ENCODE data around the gene ACSL1. TPM values are rescaled to one million over a fixed set of nuclear protein-coding genes. Genes with fewer than 3 reads are reported as not detected.

Gene ACSL1
- total and polyA plus RNA-seq, 9 of the 15 experiments (the other 6 are each of a cell fraction or from before 2014, with no cell fraction given), result 6.7 to 24.1 (median 15.0) TPM

DNA sequence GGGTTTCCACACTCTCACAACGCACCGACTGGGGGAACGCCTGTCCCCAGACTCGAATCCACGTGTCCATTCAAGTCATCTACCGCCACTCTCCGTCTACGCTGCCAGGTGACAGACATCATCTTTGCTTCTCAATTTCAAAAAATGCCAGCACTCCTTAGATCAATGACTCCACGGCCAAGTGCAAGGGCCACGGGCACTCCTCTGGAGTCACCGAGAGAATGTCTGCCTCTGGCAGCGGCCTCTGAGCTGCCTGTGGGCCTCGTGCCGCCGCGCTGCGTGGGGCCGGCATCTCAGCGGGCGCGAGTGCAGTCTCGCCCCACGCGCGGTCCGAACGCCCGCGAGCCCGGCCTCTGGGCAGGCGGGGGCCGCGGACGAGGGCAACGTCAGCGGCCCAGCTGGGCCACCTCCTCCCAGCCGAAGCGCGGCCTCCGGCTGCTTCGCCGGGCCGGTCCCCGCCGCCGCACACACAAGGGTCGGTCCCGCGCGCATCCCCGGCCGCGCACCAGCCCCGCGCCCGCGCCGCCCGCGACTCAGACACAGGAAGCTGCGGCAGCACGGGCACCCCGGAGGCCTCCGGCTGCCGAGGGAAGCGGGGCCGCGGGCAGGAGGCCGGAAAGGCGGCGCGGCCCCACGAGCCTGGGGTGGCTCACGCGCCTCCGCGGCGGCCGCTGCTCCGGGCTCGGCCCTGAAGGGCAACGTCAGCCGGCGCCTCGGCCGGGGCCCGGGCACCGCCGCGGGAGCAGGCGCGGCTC is 450 bp downstream of the ACSL1 start (continued):
- no peak for TF ChIP-seq GATA2 (CRISPR knock-in tag; IDR thresholded peaks at IDR 0.05)
- TF ChIP-seq NR4A1 (CRISPR knock-in tag; IDR thresholded peaks at IDR 0.05), result no peak
- no peak for TF ChIP-seq NR4A1 (tag; IDR thresholded peaks at IDR 0.05)
- TF ChIP-seq ZNF655 (CRISPR knock-in tag; IDR thresholded peaks at IDR 0.05), result no peak
- TF ChIP-seq BRCA1 (IDR thresholded peaks at IDR 0.05), result no peak
- TF ChIP-seq BRCA1 (CRISPR knock-in tag; IDR thresholded peaks at IDR 0.05), result no peak
- peak; percentile 83 for TF ChIP-seq SAFB (IDR thresholded peaks at IDR 0.05; ENCODE audit: borderline replicate concordance, low read depth, low read length)
- no peak for TF ChIP-seq E4F1 (CRISPR knock-in tag; IDR thresholded peaks at IDR 0.05; ENCODE audit: borderline replicate concordance)
- TF ChIP-seq, protein P1, sequence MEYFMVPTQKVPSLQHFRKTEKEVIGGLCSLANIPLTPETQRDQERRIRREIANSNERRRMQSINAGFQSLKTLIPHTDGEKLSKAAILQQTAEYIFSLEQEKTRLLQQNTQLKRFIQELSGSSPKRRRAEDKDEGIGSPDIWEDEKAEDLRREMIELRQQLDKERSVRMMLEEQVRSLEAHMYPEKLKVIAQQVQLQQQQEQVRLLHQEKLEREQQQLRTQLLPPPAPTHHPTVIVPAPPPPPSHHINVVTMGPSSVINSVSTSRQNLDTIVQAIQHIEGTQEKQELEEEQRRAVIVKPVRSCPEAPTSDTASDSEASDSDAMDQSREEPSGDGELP (CRISPR knock-in tag; IDR thresholded peaks at IDR 0.05; ENCODE audit: borderline replicate concordance), result 0 out of 2 replicates have a peak, but pooled peaks have one; percentile 19
- TF ChIP-seq TEAD4 (IDR thresholded peaks at IDR 0.05; ENCODE audit: low read length), result no peak
- TF ChIP-seq TEAD4 (CRISPR knock-in tag; IDR thresholded peaks at IDR 0.05; ENCODE audit: borderline replicate concordance), result no peak
- TF ChIP-seq POLR3G (IDR thresholded peaks at IDR 0.05; ENCODE audit: extremely low read depth, insufficient read length, insufficient replicate concordance), result no peak
- TF ChIP-seq CEBPG (CRISPR knock-in tag; IDR thresholded peaks at IDR 0.05), result no peak
- TF ChIP-seq CEBPG (tag; conservative IDR thresholded peaks at IDR 0.05 in 1 of 2, IDR thresholded peaks at IDR 0.05 in 1 of 2), result no peak
- no peak for TF ChIP-seq CXXC5 (CRISPR knock-in tag; IDR thresholded peaks at IDR 0.05)
- no peak for TF ChIP-seq ZNF239 (CRISPR knock-in tag; IDR thresholded peaks at IDR 0.05)
- no peak for TF ChIP-seq PTRF (tag; IDR thresholded peaks at IDR 0.05)
- TF ChIP-seq, protein P2, sequence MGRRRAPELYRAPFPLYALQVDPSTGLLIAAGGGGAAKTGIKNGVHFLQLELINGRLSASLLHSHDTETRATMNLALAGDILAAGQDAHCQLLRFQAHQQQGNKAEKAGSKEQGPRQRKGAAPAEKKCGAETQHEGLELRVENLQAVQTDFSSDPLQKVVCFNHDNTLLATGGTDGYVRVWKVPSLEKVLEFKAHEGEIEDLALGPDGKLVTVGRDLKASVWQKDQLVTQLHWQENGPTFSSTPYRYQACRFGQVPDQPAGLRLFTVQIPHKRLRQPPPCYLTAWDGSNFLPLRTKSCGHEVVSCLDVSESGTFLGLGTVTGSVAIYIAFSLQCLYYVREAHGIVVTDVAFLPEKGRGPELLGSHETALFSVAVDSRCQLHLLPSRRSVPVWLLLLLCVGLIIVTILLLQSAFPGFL (CRISPR knock-in tag; IDR thresholded peaks at IDR 0.05), result no peak
- TF ChIP-seq CTBP1 (IDR thresholded peaks at IDR 0.05; ENCODE audit: borderline replicate concordance), result peak; percentile 37; the same call in 1 of the 2 replicates
- TF ChIP-seq UBTF (IDR thresholded peaks at IDR 0.05; ENCODE audit: borderline replicate concordance in 1 of 2, low read depth in 2 of 2, low read length in 2 of 2), result 0 out of 4 replicates have a peak, but pooled peaks of 1 of the 2 experiments have one; percentile 31

Measured in K562 (cell line).